GM12872 (cell line): Measurements from ENCODE around the gene RPUSD1.

Experiments used
- CTCF ChIP-seq: IDR thresholded peaks from 3 replicates; pipeline ENCODE4 v1.5.1; 2011; ENCODE audit warnings: low read depth, mild to moderate bottlenecking, low read length, moderate library complexity; ENCODE audit not compliant: insufficient read depth

Gene RPUSD1

GRCh38 chr16:799948-800833 lies 12.0 kb upstream of the RPUSD1 start, which contains the start of gene GNG13:
TSS of gene GNG13 (minus strand) at chr16:800734. CDS start at chr16:799077, 1,657 bp downstream.
- TF ChIP-seq CTCF, result no peak

GRCh38 chr16:799111-799947 lies 11.1 kb upstream of the RPUSD1 start:
- no peak for TF ChIP-seq CTCF

DNA sequence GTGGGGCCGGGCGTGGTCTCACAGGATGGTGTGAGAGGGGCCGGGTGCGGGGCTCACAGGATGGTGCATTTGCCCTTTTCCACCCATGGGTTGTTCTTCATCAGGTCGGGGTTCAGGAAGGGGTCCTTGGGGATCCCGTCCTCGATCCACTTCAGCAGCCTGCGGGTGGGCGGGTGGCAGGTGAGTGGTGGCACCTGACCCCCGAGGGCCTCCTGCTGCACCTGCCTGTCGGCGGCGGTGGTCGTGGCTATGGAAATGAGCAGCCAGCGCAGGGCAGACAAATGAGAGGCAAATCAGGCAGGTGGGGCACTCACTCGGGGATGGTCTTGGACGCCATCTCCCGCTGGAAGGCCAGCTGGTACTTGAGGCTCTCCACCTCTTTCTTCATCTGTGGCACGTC lies 10.5 kb upstream of the RPUSD1 start:
- no peak for TF ChIP-seq CTCF

GRCh38 chr16:797686-798085 lies 9.5 kb upstream of the RPUSD1 start:
- TF ChIP-seq CTCF, result no peak

DNA sequence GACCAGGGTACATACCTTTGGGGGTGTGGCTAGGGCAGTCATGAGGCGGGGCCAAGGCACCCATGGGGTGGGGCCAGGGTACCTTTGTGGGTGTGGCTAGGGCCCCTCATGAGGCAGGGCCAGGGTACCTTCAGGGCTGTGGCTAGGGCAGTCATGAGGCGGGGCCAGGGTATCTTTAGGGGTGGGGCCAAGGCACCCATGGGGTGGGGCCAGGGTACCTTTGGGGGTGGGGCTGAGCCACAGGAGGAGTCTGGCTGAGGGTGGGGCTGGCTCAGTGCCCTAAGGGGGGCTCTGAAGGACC lies 8.9 kb upstream of the RPUSD1 start:
- TF ChIP-seq CTCF, result no peak

- no peak for TF ChIP-seq CTCF
Measured at GRCh38 chr16:796296-797119, 8.3 kb upstream of the RPUSD1 start.
